Esophagus muscularis mucosa (tissue), 3 donors: ENCODE measurements around the gene SLC41A3.

Source experiments
- POLR2A ChIP-seq: fragments of 450-650 bp; IDR thresholded peaks from one replicate; pipeline ENCODE4 v1.6.1; 2017; ENCODE audit warnings: antibody characterized with exemption, moderate library complexity, mild to moderate bottlenecking, low read depth
- TF ChIP-seq, protein P1 (sequence below), 3 experiments: fragments of 200-600 bp in 2 of 3; fragments of 450-650 bp in 1 of 3; sonication (generic) in 2 of 3; IDR thresholded peaks; one replicate each; pipeline ENCODE4 v1.5.1; 2017 to 2019; ENCODE audit warnings: antibody characterized with exemption in 3 of 3, mild to moderate bottlenecking in 2 of 3, moderate library complexity in 1 of 3

DNA sequence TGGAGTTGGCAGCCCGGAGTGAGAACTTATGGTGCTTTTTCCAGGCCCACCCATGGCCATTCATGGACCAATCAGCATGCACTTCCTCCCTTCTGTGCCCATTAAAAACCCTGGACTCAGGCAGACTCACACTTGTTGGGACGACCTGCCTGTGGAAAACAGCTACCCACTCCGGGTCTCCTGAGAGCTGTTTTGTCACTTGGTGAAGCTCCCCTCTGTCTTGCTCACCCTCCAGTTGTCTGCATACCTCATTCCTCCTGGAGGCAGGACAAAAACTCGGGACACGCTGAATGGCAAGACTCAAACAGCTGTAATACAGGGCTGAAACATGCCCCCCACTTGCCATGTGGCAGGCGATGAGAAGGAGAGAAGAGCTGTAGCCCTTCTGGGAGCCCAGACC, 79.7 kb downstream of the SLC41A3 start:
- TF ChIP-seq, protein P1, sequence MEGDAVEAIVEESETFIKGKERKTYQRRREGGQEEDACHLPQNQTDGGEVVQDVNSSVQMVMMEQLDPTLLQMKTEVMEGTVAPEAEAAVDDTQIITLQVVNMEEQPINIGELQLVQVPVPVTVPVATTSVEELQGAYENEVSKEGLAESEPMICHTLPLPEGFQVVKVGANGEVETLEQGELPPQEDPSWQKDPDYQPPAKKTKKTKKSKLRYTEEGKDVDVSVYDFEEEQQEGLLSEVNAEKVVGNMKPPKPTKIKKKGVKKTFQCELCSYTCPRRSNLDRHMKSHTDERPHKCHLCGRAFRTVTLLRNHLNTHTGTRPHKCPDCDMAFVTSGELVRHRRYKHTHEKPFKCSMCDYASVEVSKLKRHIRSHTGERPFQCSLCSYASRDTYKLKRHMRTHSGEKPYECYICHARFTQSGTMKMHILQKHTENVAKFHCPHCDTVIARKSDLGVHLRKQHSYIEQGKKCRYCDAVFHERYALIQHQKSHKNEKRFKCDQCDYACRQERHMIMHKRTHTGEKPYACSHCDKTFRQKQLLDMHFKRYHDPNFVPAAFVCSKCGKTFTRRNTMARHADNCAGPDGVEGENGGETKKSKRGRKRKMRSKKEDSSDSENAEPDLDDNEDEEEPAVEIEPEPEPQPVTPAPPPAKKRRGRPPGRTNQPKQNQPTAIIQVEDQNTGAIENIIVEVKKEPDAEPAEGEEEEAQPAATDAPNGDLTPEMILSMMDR (IDR thresholded peaks at IDR 0.05), result no peak
- no peak for TF ChIP-seq POLR2A
